ENCODE data around the gene YARS1. TPM values are rescaled to one million over a fixed set of nuclear protein-coding genes. Genes with fewer than 3 reads are reported as not detected.

Gene YARS1
- total RNA-seq = 10 to 100 TPM; 23.9 to 54.5 (median 33.8) TPM

DNA sequence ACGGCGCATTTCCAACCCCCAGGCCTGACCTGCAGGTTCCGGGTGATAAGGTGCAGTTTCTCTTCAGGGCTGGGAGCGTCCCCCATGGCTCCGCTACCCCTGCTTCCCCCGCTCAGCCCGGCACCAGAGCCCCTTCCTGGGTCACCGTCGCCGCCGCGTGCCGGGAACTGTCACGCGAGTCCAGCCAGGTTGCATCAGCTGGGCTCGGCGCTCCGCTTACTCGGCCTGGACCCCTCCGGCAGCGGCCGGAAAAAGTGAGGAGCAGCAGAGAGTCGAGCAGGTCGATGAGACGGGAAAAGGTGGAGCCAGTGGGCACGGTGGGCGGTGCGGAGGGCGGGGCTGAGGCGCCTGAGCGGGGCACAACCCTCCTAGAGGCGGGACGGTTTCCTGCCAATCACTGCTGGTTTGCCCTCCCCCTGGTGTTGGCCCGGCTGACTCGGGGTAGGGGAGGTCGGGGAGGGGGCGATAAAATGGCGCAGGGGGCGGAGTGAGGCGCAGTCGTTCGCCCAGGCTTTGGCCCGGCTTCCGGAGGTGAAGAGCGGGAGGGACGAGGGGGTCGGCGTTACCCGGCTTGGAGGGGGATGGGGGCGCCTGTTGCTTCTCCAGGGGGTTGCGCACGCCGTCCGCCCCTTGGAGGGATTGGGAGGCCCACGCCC, at the start of gene YARS1, which contains the start of gene S100PBP:
YARS1 (minus strand) TSS at position 200 of the 656 bp plus-strand sequence; CDS start at position 86, 114 bp downstream.
S100PBP (plus strand) TSS at position 495 of the 656 bp plus-strand sequence. CDS start 8,447 bp downstream, outside the sequence.
- peak within 1 kb of the TSS; percentile 96 to 98 (median 97) for H3K27ac ChIP-seq
- intact Hi-C loops (cut with DNase I; ENCODE audit: low total_unique reads) = no loop called here
- in situ Hi-C loops (cut with MboI; ENCODE audit: low pct_ligation_motif_present in 1 of 4, low pct_unique_long_range_greater_than_20kb in 1 of 4, low sequenced_read_pairs in 3 of 4) = no loop called here
- peak; percentile 100 for DNase-seq
- 1% methylated on average over 33 of the region's 55 CpGs; no CpG with 5 or more reads in 1 of the 2 donors for WGBS, 2 donors (ENCODE audit: low coverage in 1 of 2)
- peaks cover 9 to 47% (median 28%) of the 10 kb centered on the region in 4 donors for H3K4me1 ChIP-seq
- H3K4me3 ChIP-seq = peak within 1 kb of the TSS; percentile 72 to 91 (median 73)
- no peaks in the 10 kb centered on the region for H3K36me3 ChIP-seq
- no peaks in the 10 kb centered on the region for H3K27me3 ChIP-seq
- H3K9me3 ChIP-seq = no peaks in the 10 kb centered on the region
- TF ChIP-seq POLR2A (IDR thresholded peaks at IDR 0.05) (peak; percentile 81), POLR2AphosphoS5 (IDR thresholded peaks at IDR 0.05) (peak; percentile 90 to 94 (median 92)), EP300 (IDR thresholded peaks at IDR 0.05; ENCODE audit: low read depth) (no peak)
- TF ChIP-seq, protein P1, sequence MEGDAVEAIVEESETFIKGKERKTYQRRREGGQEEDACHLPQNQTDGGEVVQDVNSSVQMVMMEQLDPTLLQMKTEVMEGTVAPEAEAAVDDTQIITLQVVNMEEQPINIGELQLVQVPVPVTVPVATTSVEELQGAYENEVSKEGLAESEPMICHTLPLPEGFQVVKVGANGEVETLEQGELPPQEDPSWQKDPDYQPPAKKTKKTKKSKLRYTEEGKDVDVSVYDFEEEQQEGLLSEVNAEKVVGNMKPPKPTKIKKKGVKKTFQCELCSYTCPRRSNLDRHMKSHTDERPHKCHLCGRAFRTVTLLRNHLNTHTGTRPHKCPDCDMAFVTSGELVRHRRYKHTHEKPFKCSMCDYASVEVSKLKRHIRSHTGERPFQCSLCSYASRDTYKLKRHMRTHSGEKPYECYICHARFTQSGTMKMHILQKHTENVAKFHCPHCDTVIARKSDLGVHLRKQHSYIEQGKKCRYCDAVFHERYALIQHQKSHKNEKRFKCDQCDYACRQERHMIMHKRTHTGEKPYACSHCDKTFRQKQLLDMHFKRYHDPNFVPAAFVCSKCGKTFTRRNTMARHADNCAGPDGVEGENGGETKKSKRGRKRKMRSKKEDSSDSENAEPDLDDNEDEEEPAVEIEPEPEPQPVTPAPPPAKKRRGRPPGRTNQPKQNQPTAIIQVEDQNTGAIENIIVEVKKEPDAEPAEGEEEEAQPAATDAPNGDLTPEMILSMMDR (IDR thresholded peaks at IDR 0.05) = peak in 2 of 5 experiments; percentile 37 to 43

DNA sequence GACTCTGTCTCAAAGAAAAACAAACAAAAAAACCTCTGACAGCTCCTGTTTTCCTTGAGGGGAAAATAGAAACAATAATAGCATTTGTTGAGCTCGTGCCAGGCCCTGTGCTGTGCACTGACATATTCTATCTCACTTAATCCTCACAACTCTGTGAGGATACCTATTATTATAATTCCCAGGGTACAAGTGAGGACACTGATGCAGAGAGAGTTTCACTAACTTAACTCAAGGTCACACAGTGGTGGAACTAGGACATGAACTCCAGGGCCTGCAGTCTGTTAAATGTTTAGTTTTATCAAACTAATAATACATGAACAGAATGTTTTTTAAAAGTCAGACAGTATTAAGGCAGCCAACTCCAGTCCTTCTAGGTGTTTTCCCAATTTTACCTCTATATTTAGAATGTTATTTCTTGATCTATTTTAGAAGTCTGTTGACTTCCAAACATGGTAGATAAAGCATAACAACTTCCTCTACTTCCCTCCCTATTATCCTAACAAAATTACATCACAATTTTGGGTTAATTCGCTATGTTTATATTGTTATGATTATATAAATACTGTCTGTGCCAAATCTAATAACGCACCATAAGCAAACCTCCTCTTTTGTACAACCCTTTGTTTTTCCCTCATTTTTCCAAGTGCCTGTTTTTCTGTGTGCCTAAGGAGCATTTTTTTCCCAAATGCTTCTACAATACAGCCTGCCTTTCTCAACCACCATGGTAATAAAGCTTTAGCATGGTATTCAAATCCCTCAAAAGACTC, 48.7 kb upstream of the YARS1 start:
- Histone ChIP-seq H3K9me3 (no peaks in the 10 kb centered on the region), H3K4me1 (peaks cover 5 to 10% (median 6%) of the 10 kb centered on the region in 4 donors), H3K27ac (no peak overlapping the region), H3K4me3 (no peak overlapping the region), H3K36me3 (peaks cover 0 to 7% (median 0%) of the 10 kb centered on the region in 4 donors), H3K27me3 (peaks cover 16% of the 10 kb centered on the region)
- 66 to 67% methylated on average over 2 to 3 of the region's 3 CpGs for WGBS, 2 donors (ENCODE audit: low coverage in 1 of 2)
- intact Hi-C loops (cut with DNase I; ENCODE audit: low total_unique reads) (no loop called here), in situ Hi-C loops (cut with MboI; ENCODE audit: low pct_ligation_motif_present in 1 of 4, low pct_unique_long_range_greater_than_20kb in 1 of 4, low sequenced_read_pairs in 3 of 4) (loop anchor here in 1 of 4 donors (10.0 kb wide), 1 partner anchor 161 kb away; the partner anchor contains the start of gene SYNC)
- TF ChIP-seq POLR2AphosphoS5 (IDR thresholded peaks at IDR 0.05) = no peak
- TF ChIP-seq POLR2A (IDR thresholded peaks at IDR 0.05) = no peak
- TF ChIP-seq EP300 (IDR thresholded peaks at IDR 0.05; ENCODE audit: low read depth) = no peak
- TF ChIP-seq, protein P1 (IDR thresholded peaks at IDR 0.05) = no peak
- DNase-seq = no peak

DNA sequence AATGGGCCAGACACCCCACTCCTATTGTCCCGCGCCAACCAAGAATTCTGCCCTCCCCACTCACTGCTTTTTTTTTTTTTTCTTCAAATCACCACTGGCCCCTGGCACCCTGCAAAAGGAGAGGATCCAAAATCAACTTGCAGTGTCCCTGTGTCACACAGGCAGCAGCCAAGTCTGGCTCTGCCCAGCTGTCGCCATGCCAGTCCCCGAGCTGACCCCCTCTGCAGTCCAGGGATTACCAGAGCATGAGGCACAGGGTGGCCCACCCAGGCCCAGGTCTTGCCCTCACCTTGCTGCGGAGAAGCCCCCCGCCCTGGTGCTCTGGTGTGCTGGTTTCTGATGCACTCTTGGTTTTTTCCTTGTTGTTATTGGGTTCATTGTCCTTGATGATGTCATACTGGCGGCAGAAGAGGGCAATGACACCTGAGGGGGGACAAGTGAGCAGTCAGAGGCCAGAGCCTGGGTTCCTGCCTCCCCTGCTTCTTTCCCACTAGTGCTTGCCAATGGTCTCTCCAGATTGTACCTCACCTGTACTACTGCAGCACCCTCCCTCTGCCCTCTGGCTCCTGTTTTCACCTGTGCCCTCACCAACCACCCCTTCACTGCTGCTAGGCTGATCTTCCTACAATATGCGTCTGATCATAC, 47.3 kb upstream of the YARS1 start:
- H3K9me3 ChIP-seq = no peaks in the 10 kb centered on the region
- DNase-seq = no peak
- H3K27me3 ChIP-seq = peaks cover 5% of the 10 kb centered on the region
- TF ChIP-seq POLR2AphosphoS5 (IDR thresholded peaks at IDR 0.05) (no peak), EP300 (IDR thresholded peaks at IDR 0.05; ENCODE audit: low read depth) (no peak), POLR2A (IDR thresholded peaks at IDR 0.05) (no peak)
- TF ChIP-seq, protein P1 (IDR thresholded peaks at IDR 0.05) = no peak
- WGBS, 2 donors (ENCODE audit: low coverage in 1 of 2) = 93 to 100% methylated on average over 3 to 8 of the region's 8 CpGs
- H3K27ac ChIP-seq = no peak overlapping the region
- no peak overlapping the region for H3K4me3 ChIP-seq
- H3K4me1 ChIP-seq = peaks cover 0 to 4% (median 0%) of the 10 kb centered on the region in 4 donors
- in situ Hi-C loops (cut with MboI; ENCODE audit: low pct_ligation_motif_present in 1 of 4, low pct_unique_long_range_greater_than_20kb in 1 of 4, low sequenced_read_pairs in 3 of 4) = loop anchor here in 1 of 4 donors (10.0 kb wide), 1 partner anchor 160 kb away; the partner anchor contains the start of gene SYNC
- intact Hi-C loops (cut with DNase I; ENCODE audit: low total_unique reads) = no loop called here
- peaks cover 0 to 7% (median 0%) of the 10 kb centered on the region in 4 donors for H3K36me3 ChIP-seq

All from transverse colon (tissue), 4 donors.